GM21529 (cell line): ENCODE data around the gene INTS1.
"Not testable (repeated sequence)": the region's sequence is repeated elsewhere in the genome, so short reads cannot be mapped to it uniquely, and the experiment has no call there.

Experiments
- ATAC-seq: cut with Tn5 transposase; IDR thresholded peaks from one replicate; pipeline ENCODE4 v1.9.1; 2021; ENCODE audit not compliant: unreplicated experiment

INTS1 gene

DNA sequence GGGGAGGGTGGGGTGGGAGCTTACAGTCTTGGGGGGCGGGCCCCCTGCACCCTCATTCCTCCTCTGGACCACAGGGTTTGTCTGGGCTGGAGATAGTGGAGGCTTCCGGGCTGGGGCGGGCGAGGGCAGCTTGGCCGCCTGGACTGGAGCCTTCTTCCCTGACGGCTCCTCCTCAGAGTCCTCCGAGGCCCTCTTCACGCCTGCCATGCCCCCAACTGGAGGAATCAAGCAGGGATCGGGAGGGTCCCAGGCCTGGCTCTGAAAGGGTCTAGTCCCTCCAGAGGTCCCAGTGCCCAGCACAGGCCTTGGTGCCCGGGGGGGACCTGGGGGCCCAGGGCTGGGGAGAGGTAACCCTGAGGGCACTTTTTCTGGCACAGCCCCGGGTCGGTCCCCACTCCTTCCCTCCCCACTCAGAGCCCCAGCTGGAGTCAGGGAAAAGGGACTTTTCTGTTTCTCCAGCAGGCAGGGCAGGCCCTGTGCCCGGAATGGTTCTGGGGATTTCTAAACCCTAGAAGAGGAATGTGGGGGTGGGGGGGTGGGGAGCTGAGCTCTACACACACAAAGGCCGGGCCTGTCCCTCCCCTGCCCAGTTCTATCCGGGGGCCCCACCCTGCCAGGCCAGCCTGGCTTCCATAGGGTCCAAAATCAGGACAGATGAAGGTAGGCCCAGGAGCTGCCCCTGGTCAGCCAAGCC, 56.5 kb downstream of the INTS1 start:
- no peak for ATAC-seq

DNA sequence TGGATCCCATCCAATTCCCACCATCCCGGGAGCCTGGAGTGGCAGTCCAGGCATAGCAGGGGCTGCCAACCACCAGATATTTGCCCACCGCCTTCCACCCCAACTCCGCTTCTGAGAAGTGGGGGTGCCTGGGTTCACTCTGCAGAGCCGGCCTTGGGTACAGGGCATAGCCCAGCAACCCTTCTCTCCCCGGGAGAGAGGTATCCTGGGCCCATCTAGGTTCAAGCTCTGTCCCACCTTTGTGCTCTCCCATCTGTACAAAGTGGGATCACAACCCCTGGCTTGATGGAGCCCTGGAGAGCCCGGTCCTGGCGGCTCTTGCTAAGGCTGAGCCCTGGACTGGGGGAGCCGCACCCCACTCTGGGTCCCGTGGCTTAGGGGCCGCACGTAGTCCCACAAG, 57.1 kb downstream of the INTS1 start:
- no peak for ATAC-seq

DNA sequence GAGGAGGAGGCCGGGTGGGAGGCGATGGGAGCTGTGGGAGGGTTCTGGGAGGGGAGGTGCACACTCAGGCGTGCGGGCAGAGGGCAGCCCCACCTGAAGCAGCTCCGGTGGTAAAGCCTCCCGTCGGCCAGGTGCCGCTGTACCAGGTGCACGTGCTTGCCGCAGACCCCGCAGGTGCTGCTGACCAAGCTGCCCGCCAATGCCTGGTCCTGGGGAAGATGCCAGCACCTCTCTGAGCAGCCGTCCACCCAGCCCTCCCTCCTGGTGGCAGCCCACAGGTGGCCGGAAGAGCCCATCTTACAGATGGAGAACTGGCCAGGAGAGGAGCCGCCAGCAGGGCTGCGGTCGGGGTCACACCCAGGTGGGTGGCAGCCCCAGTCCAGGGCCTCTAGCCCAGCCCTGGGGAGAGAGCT, 57.6 kb downstream of the INTS1 start:
- ATAC-seq, result no peak

GRCh38 chr7:1446026-1446425, 58.2 kb downstream of the INTS1 start:
- not testable (repeated sequence) for ATAC-seq

- ATAC-seq, result no peak
These were observed 58.8 kb downstream of the INTS1 start for GRCh38 chr7:1445341-1445740.

DNA sequence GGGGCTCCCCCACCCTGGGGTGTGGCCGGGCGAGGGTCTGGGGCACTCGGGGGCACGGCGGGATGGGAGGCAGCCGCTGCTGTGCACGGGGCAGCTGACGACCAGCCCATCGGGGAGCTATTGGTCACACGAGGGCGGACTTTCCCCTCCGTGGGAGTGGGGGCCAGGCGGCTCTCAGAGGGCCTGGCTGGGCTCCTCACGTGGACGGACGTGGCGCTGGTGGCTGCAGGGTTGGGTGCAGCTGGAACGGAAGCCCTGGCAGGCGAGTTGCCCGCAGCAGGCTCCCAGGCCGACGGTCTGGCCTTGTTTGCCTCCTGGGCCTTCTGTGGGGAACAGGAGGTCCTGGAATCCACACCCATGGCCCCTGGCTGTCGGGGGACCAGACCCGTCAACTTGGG, 59.3 kb downstream of the INTS1 start:
- ATAC-seq, result no peak

DNA sequence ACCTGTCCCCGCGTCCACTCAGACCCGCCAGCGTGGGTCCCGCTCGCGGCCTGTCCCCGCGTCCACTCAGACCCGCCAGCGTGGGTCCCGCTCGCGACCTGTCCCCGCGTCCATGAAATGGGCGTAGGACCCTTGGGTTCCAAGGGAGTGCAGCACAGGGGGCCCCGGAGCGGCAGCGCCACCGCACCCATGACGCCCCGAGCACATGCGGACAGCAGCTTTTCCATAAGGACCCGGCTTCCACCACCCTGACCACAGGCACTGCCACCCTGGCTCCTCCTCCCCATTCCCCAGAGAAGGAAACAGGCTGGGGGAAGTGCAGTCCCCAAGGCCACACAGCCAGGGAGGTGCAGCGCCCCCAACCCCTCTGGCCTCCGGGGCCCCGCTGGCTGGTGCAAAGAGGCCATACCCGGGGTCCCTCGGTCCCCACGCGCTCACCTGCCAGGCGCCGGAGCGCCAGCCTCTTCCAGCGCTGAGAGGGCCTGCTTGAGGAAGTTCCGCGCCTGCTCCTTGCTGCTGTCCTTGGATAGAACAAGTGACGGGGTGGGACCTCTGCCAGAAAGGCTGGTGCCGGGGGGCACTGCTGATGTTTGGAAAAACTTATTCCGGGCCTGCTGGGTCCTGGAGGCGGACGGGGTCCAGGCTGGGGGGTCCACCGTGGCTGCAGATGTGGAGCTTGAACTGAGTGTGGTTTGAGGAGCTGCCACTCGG, 59.8 kb downstream of the INTS1 start:
- no peak for ATAC-seq

- not testable (repeated sequence) for ATAC-seq
These were observed 60.5 kb downstream of the INTS1 start for GRCh38 chr7:1443587-1444200.

DNA sequence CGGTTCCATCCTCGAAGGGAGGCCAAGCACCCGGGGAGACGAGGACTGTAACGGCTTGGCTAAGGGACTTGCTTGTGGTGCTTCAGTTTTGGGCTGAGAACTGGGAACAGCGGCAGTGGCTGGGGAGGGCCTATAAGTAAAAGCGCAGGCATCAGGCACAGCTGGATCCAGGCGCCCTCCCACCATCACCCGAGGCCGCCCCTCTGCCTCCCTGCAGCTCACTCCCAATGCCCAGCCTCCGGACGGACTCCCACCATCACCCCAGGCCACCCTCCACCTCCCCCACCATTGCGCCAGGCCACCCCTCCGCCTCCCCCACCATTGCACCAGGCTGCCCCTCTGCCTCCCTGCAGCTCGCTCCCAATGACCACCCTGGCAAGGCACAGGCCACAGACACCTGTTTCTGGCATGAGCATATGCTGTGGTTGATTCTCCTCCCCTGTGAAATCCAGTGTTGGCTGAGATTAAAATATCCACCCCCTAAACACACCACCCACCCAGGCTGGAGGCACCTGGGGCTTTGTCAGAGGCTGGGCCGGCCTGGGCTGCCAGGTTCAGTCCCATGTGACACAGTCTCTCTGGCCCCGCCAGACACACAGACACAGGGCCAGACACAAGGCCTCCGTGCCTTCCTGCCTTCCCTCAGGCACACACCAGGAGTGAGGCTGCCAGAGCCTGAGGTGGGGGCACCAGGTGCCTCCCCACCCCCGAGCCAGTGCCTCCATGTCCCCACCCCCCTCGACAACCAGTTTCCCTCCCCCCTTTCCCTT, 61.6 kb downstream of the INTS1 start:
- no peak for ATAC-seq

DNA sequence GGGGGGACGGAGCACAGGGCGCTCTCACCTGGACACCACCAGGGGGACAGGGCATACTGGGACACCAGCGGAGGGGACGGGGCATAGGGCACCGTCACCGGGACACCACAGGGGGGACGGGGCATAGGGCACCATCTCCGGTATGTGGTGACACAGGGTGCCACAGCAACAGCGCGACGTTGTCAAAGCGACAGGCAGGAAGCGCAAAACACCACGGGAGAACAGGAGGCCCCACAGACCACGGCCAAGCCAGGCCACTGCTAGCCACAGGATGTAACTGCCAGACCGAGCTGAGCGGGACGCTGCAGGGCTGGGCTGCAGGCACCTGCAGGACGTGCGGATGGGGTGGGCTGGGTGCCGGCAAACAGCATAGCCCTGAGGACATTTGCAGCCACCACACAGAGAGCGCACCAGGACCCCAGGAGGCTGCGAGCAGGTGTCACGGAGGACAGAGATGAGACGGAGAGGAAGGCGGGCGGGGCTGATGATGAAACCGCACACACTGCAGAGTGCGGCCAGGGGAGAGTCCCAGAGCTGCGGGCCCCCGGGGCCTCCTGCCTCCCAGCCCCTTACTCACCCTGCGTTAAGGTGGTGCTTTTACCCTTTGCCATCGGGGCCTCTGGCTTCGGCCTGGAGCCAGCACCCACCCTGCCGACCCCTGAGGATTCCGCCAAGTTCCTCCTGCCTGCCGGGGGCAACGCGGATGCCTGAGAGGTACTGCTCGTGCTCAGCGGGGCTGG, 62.4 kb downstream of the INTS1 start:
- ATAC-seq, result no peak

DNA sequence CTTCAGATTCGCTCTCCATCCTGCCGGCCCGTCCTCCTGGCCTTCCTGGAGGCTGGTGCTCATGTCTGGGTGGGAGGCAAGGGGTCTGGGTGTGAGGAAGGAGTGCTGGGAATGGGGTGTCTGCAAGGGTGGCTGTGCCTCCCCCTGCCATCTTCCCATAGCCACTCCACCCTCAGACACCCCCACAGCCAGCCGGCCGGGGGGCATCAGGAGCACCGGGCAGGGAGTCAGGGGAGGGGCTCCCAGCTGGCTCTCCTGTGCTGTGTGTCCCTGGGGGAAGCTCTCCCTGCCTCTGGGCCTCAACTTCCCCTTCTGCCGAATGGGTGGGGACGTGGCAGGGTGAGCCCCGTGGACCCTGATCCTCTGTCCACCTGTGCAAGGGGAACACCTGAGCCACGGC, 63.6 kb downstream of the INTS1 start:
- no peak for ATAC-seq

GRCh38 chr7:1439373-1440363, 64.5 kb downstream of the INTS1 start:
- no peak for ATAC-seq

GRCh38 chr7:1438821-1439220, 65.4 kb downstream of the INTS1 start:
- no peak for ATAC-seq

- no peak for ATAC-seq
These were observed 66.0 kb downstream of the INTS1 start for GRCh38 chr7:1438208-1438607.

- ATAC-seq, result no peak
These were observed 66.9 kb downstream of the INTS1 start for GRCh38 chr7:1437155-1437880.

DNA sequence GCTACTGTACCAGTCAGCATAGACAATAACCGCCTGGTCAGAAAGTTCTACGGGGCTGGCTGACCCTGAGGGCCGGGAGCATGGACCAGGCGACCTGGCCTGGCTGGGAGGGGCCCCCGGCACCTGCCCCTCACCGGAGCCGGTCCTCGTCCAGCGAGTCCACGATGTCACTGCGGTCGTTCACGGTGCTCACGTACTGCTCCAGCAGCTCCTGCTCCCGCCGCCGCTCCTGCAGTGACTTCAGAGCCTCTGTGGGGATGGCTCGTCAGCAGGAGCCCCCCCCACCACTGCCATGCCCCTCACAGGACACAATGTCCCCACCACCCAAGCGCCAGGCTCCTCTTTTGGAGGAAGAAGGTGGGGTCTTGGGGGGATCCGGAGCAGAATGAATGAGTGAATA, 67.6 kb downstream of the INTS1 start:
- no peak for ATAC-seq

DNA sequence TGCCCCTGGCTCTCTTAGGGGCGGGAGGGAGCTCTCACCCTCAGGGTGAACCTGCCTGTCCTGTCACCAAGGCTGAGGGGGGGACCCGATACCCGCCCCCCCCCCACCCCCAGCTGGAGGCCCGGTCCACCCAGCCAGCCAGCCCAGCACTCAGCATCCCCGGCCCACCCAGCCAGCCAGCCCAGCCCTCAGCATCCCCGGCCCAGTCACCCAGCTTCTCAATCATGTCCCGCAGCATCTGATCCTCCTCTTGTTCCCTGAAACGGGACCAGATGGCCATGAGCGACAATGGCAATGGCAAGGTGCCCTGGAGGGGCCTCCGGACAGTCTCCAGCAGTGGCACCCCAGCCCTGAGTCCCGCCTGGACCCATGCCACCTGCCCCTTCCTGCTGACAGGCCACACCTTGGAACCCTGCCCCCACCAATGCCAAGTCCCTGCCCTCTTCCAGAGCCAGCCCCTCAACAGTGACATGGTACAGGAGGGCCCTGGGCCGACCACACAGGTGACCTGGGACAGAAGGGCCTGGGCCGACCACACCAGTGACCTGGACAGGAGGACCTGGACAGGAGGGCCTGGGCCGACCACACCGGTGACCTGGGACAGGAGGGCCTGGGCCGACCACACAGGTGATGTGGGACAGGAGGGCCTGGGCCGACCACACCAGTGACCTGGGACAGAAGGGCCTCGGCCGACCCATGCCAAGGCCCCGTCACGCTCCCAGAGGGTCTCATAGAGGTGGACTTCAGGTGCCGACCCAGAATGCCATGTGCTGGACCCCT, 69.1 kb downstream of the INTS1 start:
- ATAC-seq, result no peak

- no peak for ATAC-seq
These were observed 69.9 kb downstream of the INTS1 start for GRCh38 chr7:1434165-1434718.
